ENCODE results near the gene FTSJ1.

The FTSJ1 gene

DNA sequence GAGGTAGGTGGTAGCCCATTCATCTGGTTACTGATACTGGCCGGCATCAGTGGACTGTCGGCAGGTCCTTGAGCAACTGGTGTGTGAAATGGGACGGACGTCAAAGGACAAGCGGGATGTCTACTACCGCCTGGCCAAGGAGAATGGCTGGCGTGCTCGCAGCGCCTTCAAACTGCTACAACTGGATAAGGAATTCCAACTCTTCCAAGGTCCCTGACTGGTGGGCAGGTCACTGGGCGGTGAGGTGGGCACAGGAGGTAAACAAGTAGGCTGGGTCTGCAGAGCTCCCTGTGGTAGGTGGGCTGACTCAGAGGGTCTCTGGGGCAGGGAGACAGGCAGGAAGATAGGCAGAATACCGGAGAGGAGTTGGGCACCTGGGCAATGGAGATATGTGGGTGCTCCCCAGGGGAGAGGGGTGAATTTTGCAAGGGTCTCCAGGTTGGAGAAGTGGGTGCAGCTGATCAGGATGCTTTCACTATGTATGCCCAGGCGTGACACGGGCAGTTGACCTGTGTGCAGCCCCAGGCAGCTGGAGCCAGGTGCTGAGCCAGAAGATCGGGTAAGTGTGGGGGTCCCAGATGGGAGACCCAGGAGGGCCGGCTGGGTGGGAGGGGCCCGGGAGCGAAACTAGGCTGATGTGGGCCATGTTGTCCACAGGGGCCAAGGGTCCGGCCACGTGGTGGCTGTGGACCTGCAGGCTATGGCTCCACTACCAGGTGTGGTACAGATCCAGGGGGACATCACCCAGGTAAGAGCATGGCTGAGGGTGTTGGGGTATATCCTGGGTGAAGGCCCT lies 2.2 kb downstream of the FTSJ1 start:
- no peak for DNase-seq (ENCODE audit: low read depth)
- TF ChIP-seq, protein P1, sequence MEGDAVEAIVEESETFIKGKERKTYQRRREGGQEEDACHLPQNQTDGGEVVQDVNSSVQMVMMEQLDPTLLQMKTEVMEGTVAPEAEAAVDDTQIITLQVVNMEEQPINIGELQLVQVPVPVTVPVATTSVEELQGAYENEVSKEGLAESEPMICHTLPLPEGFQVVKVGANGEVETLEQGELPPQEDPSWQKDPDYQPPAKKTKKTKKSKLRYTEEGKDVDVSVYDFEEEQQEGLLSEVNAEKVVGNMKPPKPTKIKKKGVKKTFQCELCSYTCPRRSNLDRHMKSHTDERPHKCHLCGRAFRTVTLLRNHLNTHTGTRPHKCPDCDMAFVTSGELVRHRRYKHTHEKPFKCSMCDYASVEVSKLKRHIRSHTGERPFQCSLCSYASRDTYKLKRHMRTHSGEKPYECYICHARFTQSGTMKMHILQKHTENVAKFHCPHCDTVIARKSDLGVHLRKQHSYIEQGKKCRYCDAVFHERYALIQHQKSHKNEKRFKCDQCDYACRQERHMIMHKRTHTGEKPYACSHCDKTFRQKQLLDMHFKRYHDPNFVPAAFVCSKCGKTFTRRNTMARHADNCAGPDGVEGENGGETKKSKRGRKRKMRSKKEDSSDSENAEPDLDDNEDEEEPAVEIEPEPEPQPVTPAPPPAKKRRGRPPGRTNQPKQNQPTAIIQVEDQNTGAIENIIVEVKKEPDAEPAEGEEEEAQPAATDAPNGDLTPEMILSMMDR (conservative IDR thresholded peaks at IDR 0.05; ENCODE audit: low read length): no peak
- no peak overlapping the region for H3K4me3 ChIP-seq (ENCODE audit: low read length)

DNA sequence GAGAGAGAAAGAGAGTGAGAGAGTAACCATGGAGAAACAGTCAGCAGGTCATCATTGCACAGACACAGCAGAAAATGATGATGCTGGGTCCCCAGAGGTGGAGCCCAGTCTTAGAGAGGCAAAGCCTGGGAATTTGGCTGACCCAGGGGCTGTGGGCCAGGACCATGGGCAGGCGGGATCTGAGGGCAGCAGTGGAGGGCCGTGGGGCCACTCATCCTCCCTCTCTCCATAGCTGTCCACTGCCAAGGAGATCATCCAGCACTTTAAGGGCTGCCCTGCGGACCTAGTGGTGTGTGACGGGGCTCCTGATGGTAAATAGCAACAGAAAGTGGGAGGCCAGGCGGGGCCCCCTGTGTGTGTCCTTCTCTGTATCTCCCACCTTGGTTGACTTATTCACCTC lies 2.8 kb downstream of the FTSJ1 start:
- TF ChIP-seq, protein P1 (conservative IDR thresholded peaks at IDR 0.05; ENCODE audit: low read length): no peak
- DNase-seq (ENCODE audit: low read depth): no peak
- no peak overlapping the region for H3K4me3 ChIP-seq (ENCODE audit: low read length)

DNA sequence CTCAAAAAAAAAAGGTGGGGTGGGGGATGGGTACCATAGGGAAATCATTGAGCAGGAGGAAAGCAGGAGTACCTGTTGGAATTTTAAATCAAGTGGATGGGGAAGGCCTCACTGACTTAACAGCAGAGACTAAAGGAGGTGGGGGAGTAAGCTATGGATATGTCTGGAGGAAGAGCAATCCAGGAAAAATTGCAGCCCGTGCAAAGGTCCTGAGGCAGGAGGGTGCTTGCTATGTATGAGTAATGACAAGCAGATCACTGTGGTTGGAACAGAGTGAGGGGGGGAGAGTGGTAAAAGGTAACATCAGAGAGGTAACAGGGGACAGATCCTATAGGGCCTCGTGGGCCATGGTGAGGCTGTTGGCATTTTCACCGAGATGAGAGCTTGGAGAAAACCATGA lies 4.1 kb downstream of the FTSJ1 start:
- TF ChIP-seq, protein P1 (conservative IDR thresholded peaks at IDR 0.05; ENCODE audit: low read length): no peak
- no peak overlapping the region for H3K4me3 ChIP-seq (ENCODE audit: low read length)
- DNase-seq (ENCODE audit: low read depth): no peak

DNA sequence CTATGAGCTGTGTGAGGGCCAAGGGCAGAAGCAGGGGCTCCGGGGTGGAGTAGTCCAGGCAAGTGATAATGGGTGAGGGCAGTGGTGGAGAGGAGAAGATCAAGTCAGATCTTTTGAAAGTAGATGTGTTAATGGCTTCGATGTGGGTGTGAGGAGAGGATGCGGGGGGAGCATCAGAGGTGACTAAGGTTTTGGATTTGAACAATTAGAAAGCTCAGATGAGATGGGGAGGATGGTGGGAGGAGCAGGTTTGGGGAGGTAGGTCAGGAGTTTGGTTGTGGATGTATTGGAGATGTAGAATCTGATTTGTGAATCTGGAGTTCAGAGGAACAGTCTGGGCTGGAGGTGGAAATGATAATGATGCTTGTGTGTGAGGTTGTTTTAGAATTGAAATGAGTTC lies 4.6 kb downstream of the FTSJ1 start:
- H3K4me3 ChIP-seq (ENCODE audit: low read length): no peak overlapping the region
- DNase-seq (ENCODE audit: low read depth): no peak
- TF ChIP-seq, protein P1 (conservative IDR thresholded peaks at IDR 0.05; ENCODE audit: low read length): no peak

DNA sequence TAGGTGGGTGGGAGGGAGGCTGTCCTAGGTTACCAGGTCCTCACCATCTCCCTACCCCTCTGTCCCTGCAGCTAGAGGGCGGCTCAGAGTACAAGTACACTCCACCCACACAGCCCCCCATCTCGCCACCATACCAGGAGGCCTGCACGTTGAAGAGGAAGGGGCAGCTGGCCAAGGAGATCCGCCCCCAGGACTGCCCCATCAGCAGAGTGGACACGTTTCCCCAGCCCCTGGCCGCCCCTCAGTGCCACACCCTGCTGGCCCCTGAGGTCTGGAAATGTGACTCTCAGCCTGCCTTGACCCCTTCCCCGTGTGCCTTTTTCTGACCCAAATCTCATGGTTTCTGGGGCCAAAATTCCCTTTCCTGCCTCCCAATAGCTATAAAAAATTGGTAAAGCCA lies 6.5 kb downstream of the FTSJ1 start:
- TF ChIP-seq, protein P1 (conservative IDR thresholded peaks at IDR 0.05; ENCODE audit: low read length): no peak
- DNase-seq (ENCODE audit: low read depth): no peak

DNA sequence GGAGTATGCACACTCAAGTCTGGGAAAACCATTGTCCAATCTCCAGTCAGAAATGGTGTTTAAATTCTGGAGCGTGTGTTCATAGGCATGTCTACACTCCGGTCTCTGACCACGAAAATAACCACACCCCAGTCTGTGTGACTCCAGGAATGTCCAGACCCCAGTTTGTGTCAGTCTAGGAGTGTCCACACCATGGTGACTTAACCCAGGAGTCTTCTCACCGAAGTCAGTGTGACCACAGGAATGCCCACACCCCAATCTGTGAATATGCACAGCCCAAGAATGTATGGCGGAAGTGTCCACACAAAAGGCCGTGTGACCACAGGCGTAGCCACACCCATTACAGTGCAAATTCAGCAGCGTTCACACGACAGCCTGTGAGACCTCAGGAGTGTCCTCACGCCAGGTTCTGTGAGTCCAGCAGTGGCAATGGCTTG lies 11.4 kb downstream of the FTSJ1 start:
- no peak overlapping the region for H3K4me3 ChIP-seq (ENCODE audit: low read length)
- peak; percentile 96 for DNase-seq (ENCODE audit: low read depth)
- TF ChIP-seq, protein P1 (conservative IDR thresholded peaks at IDR 0.05; ENCODE audit: low read length): no peak

More for the DNA sequence above, 6.5 kb downstream of the FTSJ1 start:
- H3K4me3 ChIP-seq (ENCODE audit: low read length): no peak overlapping the region

DNA sequence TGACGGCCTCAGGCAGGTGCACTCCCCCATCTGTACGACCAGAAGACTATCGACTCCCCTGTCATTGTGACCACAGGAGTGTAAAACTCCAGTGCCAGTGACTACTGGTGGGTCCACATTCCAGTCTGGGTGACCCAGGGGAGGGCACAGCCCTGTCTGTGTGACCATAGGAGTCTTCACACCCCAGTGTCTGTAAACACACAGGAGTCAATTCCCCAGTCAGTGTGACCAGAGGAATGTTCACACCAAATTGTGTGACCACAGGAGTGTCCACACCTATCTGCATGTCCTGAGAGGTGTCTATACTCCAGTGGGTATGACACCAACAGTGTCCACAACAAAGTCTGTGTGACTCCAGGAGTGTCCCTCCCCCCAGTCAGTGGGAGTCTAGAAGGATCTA lies 12.0 kb downstream of the FTSJ1 start:
- no peak for DNase-seq (ENCODE audit: low read depth)
- TF ChIP-seq, protein P1 (conservative IDR thresholded peaks at IDR 0.05; ENCODE audit: low read length): no peak
- H3K4me3 ChIP-seq (ENCODE audit: low read length): no peak overlapping the region

All from AG10803 (cell line).